Neuronal stem cell (in vitro differentiated cells): ENCODE results near the gene LRRC28.

ENCODE experiments used
- DNase-seq: peaks from one replicate; pipeline ENCODE4 v3.0.0-alpha.2; 2013; ENCODE audit warnings: low spot score
- H2AFZ ChIP-seq: one replicate; pipeline ENCODE4 v1.6.1; 2013; ENCODE audit warnings: mild to moderate bottlenecking, low read length, inconsistent platforms
- H2AK5ac ChIP-seq: 2 replicates; pipeline ENCODE4 v1.6.1; 2013; ENCODE audit warnings: low read depth, mild to moderate bottlenecking, inconsistent platforms, low read length, moderate library complexity, mixed read lengths
- H2BK120ac ChIP-seq: 2 replicates; pipeline ENCODE4 v1.6.1; 2013; ENCODE audit warnings: low read depth, mild to moderate bottlenecking, inconsistent platforms, low read length, moderate library complexity, mixed read lengths
- H2BK12ac ChIP-seq: one replicate; pipeline ENCODE4 v1.6.1; 2013; ENCODE audit warnings: low read length, inconsistent platforms
- H2BK15ac ChIP-seq: 2 replicates; pipeline ENCODE4 v1.6.1; 2013; ENCODE audit warnings: mild to moderate bottlenecking, low read length, inconsistent platforms, mixed read lengths
- H2BK5ac ChIP-seq: one replicate; pipeline ENCODE4 v1.6.1; 2013; ENCODE audit warnings: inconsistent platforms, mild to moderate bottlenecking, low read length, moderate library complexity
- H3K14ac ChIP-seq: one replicate; pipeline ENCODE4 v1.6.1; 2013; ENCODE audit warnings: low read length, inconsistent platforms
- H3K18ac ChIP-seq: 2 replicates; pipeline ENCODE4 v1.6.1; 2013; ENCODE audit warnings: low read length, inconsistent platforms
- H3K23ac ChIP-seq: 2 replicates; pipeline ENCODE4 v1.6.1; 2013; ENCODE audit warnings: low read depth, mild to moderate bottlenecking, mixed read lengths, low read length, inconsistent platforms; ENCODE audit not compliant: poor library complexity
- H3K27ac ChIP-seq: replicated peaks from 3 replicates; pipeline ENCODE4 v1.5.1; 2013; ENCODE audit warnings: low read length, inconsistent platforms
- H3K27me3 ChIP-seq, 3 experiments: 2 replicates each; pipeline ENCODE4 v1.6.1; 2013; ENCODE audit warnings: low read length in 3 of 3, mild to moderate bottlenecking in 2 of 3, inconsistent platforms in 1 of 3, low read depth in 1 of 3, mixed read lengths in 1 of 3, moderate library complexity in 1 of 3; ENCODE audit not compliant: control insufficient read depth in 3 of 3, insufficient read depth in 3 of 3
- H3K36me3 ChIP-seq, 2 donors: replicated peaks in 1 of 2; 2 replicates each; pipeline ENCODE4 v1.6.1; 2013; ENCODE audit warnings: low read length in 2 of 2; ENCODE audit not compliant: control insufficient read depth in 2 of 2, insufficient read depth in 2 of 2
- H3K4ac ChIP-seq: 2 replicates; pipeline ENCODE4 v1.6.1; 2013; ENCODE audit warnings: inconsistent platforms, mild to moderate bottlenecking, low read length, moderate library complexity
- H3K4me1 ChIP-seq, 2 donors: 1 replicate in 1 of 2; 2 replicates in 1 of 2; pipeline ENCODE4 v1.6.1; 2013; ENCODE audit warnings: low read length in 2 of 2, low read depth in 1 of 2; ENCODE audit not compliant: control insufficient read depth in 2 of 2, insufficient read depth in 1 of 2
- H3K4me2 ChIP-seq: one replicate; pipeline ENCODE4 v1.6.1; 2013; ENCODE audit warnings: mild to moderate bottlenecking, low read length, inconsistent platforms; ENCODE audit not compliant: insufficient read depth, poor library complexity, severe bottlenecking
- H3K4me3 ChIP-seq, 2 donors: 2 replicates each; pipeline ENCODE4 v1.5.1; 2013; ENCODE audit warnings: low read length in 2 of 2, mild to moderate bottlenecking in 2 of 2, inconsistent platforms in 1 of 2, moderate library complexity in 1 of 2
- H3K79me1 ChIP-seq: one replicate; pipeline ENCODE4 v1.6.1; 2013; ENCODE audit warnings: low read depth, mild to moderate bottlenecking, inconsistent platforms, low read length, moderate library complexity
- H3K9ac ChIP-seq: one replicate; pipeline ENCODE4 v1.6.1; 2013; ENCODE audit warnings: mild to moderate bottlenecking, low read depth, low read length, inconsistent platforms; ENCODE audit not compliant: poor library complexity
- H3K9me3 ChIP-seq, 2 donors: replicated peaks in 1 of 2; 2 replicates each; pipeline versions ENCODE3 to v1.6.1; 2013; ENCODE audit warnings: low read length in 2 of 2, mild to moderate bottlenecking in 2 of 2, inconsistent platforms in 1 of 2, low read depth in 1 of 2, mixed read lengths in 1 of 2, moderate library complexity in 1 of 2; ENCODE audit not compliant: control insufficient read depth in 2 of 2, insufficient read depth in 1 of 2
- H4K8ac ChIP-seq: one replicate; pipeline ENCODE4 v1.6.1; 2013; ENCODE audit warnings: low read depth, mild to moderate bottlenecking, inconsistent platforms, low read length, moderate library complexity
- H4K91ac ChIP-seq: one replicate; pipeline ENCODE4 v1.6.1; 2013; ENCODE audit warnings: low read length, low read depth, mild to moderate bottlenecking, inconsistent platforms; ENCODE audit not compliant: poor library complexity
- whole genome bisulfite sequencing, 2 donors: extraction: QIAGEN DNeasy Blood & Tissue Kit; methylation state at CpG; one replicate each; pipeline ENCODE4 v1.1.7; 2013; ENCODE audit warnings: missing lambda C conversion rate in 2 of 2, mixed read lengths in 1 of 2; ENCODE audit not compliant: insufficient read length in 2 of 2, insufficient replicate concordance in 1 of 2; ENCODE audit errors: extremely low coverage in 2 of 2; 5-methylcytosine and 5-hydroxymethylcytosine counted together

LRRC28 gene

GRCh38 chr15:99406716-99407487, 155.6 kb downstream of the LRRC28 start:
- peak overlapping the region; percentile 84 for H3K18ac ChIP-seq
- peak overlapping the region; percentile 64 for H3K14ac ChIP-seq
- peak overlapping the region; percentile 82 for H2BK12ac ChIP-seq
- H2AFZ ChIP-seq: no peak overlapping the region
- no peaks in the 10 kb centered on the region for H3K36me3 ChIP-seq
- peak overlapping the region; percentile 27 for H3K9ac ChIP-seq
- H3K79me1 ChIP-seq: no peaks in the 10 kb centered on the region
- H4K91ac ChIP-seq: no peak overlapping the region
- no peak overlapping the region for H2BK15ac ChIP-seq
- H2BK120ac ChIP-seq: peak overlapping the region; percentile 56
- no peak overlapping the region for H2BK5ac ChIP-seq
- H2AK5ac ChIP-seq: no peak overlapping the region
- no peak for DNase-seq
- no peaks in the 10 kb centered on the region for H3K9me3 ChIP-seq
- H3K4me1 ChIP-seq: peaks cover 0 to 12% of the 10 kb centered on the region in 2 donors
- H3K27me3 ChIP-seq: no peaks in the 10 kb centered on the region
- H3K23ac ChIP-seq: no peak overlapping the region
- no CpG with 5 or more reads among the region's 17 CpGs for WGBS, 2 donors
- H4K8ac ChIP-seq: no peak overlapping the region
- no peak overlapping the region for H3K27ac ChIP-seq
- no peak overlapping the region for H3K4me3 ChIP-seq
- H3K4me2 ChIP-seq: no peak overlapping the region
- no peak overlapping the region for H3K4ac ChIP-seq

- Histone ChIP-seq H3K36me3 (no peaks in the 10 kb centered on the region), H3K23ac (no peak overlapping the region), H4K8ac (no peak overlapping the region), H4K91ac (no peak overlapping the region), H2AK5ac (no peak overlapping the region), H3K14ac (no peak overlapping the region), H3K4me1 (peaks cover 0 to 8% of the 10 kb centered on the region in 2 donors), H3K9me3 (no peaks in the 10 kb centered on the region), H3K18ac (no peak overlapping the region), H3K4me3 (no peak overlapping the region), H2BK5ac (no peak overlapping the region), H2BK12ac (no peak overlapping the region), H3K9ac (no peak overlapping the region), H3K4ac (no peak overlapping the region), H2AFZ (no peak overlapping the region), H2BK120ac (no peak overlapping the region), H2BK15ac (no peak overlapping the region), H3K79me1 (no peaks in the 10 kb centered on the region), H3K4me2 (no peak overlapping the region), H3K27ac (no peak overlapping the region), H3K27me3 (no peaks in the 10 kb centered on the region)
- WGBS, 2 donors: no CpG with 5 or more reads among the region's 5 CpGs
- DNase-seq: no peak
Observed at GRCh38 chr15:99407716-99408115, 156.4 kb downstream of the LRRC28 start.

DNA sequence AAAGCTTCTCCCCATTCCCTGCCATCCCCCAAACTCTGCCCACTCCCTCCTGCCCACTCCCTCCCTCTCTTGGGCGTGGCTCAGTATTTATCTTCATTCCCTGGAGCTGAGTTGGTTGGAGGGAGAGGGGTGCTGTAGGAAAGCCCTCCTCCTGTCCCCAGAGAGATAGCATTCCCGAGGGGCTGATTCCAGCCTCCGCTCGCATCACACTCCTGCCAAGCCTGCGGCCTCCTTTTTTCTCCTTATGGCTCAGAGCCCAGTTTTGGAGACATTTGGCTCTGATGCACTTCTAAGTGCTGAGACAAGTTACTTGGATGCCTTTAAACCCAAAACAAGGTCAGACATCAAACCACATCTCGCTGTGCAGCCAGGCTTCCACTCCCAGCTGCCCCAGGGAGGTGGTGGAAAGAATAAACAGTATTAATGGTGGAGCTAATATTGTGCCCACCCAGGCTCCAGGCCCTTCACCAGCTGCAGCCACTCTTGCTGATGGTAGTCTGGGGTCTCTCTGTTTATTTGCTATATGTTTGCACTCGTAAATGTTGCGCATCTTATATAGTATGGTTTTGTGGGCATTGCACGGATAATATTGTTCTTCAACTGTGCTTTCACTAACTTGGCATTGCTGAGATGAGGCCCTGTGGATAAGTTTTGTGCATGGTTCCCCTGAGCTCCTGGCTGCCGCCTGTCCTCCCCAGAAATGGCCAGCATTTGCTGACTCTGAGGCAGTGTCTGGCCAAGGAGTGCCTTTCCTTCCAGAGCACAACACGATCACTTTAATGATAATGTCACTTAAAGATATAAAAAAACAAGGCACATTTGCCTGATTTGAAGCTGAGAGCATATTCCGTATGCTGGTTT, 157.2 kb downstream of the LRRC28 start:
- Histone ChIP-seq H2AK5ac (no peak overlapping the region), H3K14ac (no peak overlapping the region), H3K36me3 (no peaks in the 10 kb centered on the region), H2BK120ac (no peak overlapping the region), H3K4me3 (no peak overlapping the region), H3K4ac (no peak overlapping the region), H2BK12ac (no peak overlapping the region), H3K79me1 (no peaks in the 10 kb centered on the region), H3K4me1 (peaks cover 0 to 8% of the 10 kb centered on the region in 2 donors), H4K8ac (no peak overlapping the region), H2AFZ (no peak overlapping the region), H2BK5ac (no peak overlapping the region), H3K27me3 (no peaks in the 10 kb centered on the region), H3K27ac (no peak overlapping the region), H3K23ac (no peak overlapping the region), H3K9me3 (no peaks in the 10 kb centered on the region), H4K91ac (no peak overlapping the region), H2BK15ac (no peak overlapping the region), H3K18ac (no peak overlapping the region), H3K9ac (no peak overlapping the region), H3K4me2 (no peak overlapping the region)
- DNase-seq: no peak
- no CpG with 5 or more reads among the region's 12 CpGs for WGBS, 2 donors

DNA sequence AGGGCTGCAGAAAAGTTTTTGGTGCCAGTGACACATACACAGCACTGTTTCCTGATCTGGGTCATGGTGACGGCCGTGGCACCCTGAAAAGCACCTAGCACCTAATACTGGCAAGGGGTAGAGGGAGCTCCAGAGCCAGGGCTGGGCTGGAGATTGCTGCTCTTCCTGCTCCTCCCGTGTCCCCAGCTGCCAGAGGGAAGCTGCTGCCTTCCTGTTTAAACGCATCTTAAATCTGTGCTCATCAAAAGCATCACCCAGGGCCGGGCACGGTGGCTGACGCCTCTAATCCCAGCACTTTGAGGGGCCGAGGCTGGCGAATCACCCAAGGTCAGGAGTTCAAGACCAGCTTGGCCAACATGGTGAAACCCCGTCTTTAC, 157.8 kb downstream of the LRRC28 start:
- H3K79me1 ChIP-seq: no peaks in the 10 kb centered on the region
- H3K4me1 ChIP-seq: peaks cover 0 to 6% of the 10 kb centered on the region in 2 donors
- H3K23ac ChIP-seq: no peak overlapping the region
- WGBS, 2 donors: no CpG with 5 or more reads among the region's 10 CpGs
- H3K9ac ChIP-seq: no peak overlapping the region
- H3K18ac ChIP-seq: no peak overlapping the region
- H4K91ac ChIP-seq: no peak overlapping the region
- H3K27me3 ChIP-seq: no peaks in the 10 kb centered on the region
- H3K4me3 ChIP-seq: no peak overlapping the region
- no peak overlapping the region for H3K14ac ChIP-seq
- H4K8ac ChIP-seq: no peak overlapping the region
- no peak overlapping the region for H3K27ac ChIP-seq
- no peak overlapping the region for H2BK12ac ChIP-seq
- H3K9me3 ChIP-seq: no peaks in the 10 kb centered on the region
- no peak overlapping the region for H2AK5ac ChIP-seq
- peak overlapping the region; percentile 11 for H2AFZ ChIP-seq
- no peaks in the 10 kb centered on the region for H3K36me3 ChIP-seq
- H2BK15ac ChIP-seq: no peak overlapping the region
- H3K4ac ChIP-seq: no peak overlapping the region
- no peak for DNase-seq
- no peak overlapping the region for H3K4me2 ChIP-seq
- no peak overlapping the region for H2BK5ac ChIP-seq
- no peak overlapping the region for H2BK120ac ChIP-seq
